GOT3 (cell line): ENCODE measurements around the gene TOM1.

Experiments used
- DNase-seq: peaks from one replicate; lab custom pipeline; 2025; ENCODE audit warnings: mixed read lengths; lab: John Stamatoyannopoulos, UW

The TOM1 gene

DNA sequence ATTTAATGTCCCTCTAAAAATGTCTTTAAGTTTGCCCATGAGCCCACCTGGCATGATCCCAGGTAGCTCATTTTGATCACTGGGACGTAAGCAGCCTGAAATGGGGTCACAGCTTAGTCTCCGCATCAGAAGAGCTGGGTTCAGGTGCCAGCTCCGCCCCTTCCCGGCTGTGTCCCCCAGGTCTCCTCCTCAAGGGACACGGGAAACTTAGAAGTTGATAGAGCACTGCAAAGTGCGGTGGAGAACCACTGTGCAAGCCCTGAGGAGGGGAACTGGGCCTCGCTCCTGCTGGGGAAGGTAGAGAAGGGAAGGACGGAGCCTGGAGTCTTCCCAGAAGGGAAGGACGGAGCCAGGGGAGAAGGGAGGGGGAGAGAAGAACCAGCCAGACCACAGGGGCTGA is 7.7 kb downstream of the TOM1 start:
- DNase-seq, result no peak

DNA sequence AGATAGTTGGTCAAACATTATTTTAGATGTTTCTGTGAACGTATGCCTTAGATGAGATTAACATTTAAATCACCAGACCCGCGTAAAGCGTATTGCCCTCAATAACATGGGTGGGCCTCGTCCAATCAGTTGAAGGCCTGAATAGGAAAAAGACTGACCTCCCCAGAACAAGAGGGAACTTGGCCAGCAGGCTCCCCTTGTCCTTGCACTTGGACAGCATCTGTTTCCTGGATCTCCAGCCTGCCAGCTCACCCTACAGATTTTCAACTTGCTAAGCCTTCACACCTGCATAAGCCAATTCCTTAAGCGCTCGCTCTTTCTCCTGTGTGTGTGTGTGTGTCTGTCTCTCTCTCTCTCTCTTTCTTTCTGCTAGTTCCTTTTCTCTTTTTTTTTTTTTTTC is 8.2 kb downstream of the TOM1 start:
- no peak for DNase-seq

DNA sequence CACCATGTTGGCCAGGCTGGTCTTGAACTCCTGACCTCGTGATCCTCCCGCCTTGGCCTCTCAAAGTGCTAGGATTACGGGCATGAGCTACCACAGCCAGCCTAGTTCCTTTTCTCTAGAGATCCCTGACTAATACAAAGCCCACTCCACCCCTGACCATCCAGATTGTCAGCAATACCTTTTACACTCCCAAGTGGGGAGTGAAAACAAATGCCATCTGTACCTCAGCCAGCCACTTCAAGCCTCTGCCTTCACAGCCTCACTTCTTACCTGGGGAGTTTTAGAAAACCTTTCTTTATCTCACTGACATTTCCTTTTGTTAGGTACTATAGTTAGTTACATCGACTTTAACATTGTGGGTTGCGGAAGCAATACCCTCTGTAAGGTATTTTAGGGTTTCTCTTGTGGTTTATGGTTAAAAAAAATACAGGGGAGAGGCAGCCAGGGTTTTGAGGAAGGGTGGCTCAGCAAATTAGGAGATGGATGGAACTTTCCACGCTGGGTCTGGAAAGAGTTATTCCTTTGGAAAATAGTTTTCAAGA is 8.9 kb downstream of the TOM1 start:
- no peak for DNase-seq

DNA sequence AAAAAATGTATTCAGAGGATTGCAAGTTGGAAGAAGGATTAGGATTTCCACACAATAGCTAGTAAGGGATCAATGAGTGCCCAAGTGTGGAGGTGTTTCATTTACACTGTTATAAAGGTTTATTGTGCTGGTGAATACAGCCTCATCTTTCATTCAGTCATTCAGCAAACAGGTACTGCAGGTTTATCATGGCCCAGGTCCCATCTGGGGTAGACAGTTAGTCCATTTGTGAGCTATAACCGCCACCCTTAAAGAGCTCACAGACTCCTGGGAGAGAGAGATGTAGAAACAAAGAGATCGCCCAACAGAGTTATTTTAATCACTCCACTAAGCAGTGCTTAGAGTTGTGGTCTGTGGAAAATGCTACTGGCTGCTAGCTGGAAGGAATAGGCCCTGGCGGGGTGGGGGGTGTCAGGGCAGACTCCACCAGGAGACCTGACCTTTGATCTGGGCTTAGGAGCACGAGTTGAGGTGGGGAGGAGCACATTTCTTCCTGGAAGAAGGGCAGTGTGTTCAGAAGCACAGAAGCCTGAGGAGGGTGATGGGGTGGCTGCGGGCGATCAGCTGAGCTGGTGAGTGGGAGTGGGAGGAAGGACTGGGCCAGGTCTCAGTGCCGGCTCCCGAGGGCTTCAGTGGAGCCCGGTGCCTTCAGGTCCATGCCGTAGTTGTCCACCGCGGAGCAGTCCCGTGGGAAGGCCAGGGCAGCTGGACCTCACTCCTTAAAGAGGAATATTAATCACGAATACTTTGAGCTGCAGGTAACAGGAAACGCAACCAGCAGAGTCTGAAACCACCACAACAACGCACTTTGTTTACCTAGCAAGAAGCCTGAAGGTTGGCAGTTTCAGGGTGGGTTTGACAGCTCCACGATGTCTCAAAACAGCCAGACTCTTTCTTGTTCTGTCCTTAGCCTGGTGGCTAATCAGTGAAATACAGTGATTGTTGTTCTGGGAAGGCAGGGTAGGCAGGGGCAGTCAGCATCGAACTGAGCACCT is 11.2 kb downstream of the TOM1 start:
- DNase-seq, result no peak

DNA sequence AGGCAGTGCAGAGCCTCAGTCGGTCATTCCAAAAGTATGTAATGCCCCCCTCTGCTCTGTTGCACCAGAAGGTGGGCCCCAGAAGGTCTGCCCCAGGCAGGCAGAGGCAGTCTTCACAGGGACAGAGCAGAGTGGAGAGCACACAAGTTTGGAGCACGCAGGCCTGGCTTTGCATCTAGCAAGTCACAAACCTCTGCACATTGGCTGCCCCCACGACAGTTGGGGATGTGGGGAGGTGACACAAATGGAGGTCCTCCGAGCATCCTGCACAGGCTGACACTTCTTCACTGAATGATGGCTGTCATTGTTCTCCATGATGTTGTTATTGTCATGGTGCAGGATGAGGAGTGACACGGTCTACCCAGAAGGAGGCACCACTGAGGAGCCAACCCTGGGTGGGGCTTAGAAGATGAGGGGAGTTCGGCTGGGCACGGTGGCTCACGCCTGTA is 11.9 kb downstream of the TOM1 start:
- DNase-seq, result no peak

DNA sequence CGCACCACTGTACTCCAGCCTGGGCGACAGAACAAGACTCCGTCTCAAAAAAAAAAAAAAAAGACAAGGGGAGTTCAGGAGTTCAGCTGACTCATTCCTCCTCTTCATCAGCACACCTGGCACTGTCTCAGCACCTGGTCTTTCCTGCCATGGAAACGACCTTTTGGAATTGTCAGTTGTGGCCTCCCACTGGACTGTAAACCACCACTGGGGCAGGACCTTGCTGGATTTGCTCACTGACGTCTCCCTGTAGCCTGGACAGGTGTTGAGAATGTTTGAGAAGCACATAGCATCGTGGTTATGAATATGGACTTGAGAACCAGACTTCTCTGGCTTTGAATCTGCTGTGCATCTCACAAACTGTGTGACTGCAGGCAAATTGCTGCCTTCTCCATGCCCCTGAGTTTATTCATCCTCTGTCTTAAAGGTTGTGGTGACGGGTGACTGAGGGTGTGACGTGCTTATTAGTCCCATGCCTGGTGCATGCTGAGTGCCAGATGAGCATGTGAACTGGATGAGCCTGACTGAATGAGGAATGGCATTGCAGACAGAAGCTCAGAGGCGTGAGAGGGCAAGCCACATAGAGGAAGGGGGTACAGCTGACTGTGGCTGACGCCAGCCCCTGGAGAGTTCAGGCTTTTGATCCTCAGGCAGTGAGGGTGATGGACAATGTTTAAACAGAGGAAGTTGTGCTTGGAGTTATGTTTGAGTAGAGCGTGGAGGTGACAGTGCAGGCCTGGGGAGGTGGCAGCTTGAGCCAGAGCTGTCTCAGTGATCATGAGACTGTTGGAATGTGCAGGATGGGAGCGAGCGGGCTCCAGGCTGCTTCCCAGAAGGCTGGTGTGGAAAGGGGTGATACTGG is 12.7 kb downstream of the TOM1 start:
- DNase-seq, result no peak

DNA sequence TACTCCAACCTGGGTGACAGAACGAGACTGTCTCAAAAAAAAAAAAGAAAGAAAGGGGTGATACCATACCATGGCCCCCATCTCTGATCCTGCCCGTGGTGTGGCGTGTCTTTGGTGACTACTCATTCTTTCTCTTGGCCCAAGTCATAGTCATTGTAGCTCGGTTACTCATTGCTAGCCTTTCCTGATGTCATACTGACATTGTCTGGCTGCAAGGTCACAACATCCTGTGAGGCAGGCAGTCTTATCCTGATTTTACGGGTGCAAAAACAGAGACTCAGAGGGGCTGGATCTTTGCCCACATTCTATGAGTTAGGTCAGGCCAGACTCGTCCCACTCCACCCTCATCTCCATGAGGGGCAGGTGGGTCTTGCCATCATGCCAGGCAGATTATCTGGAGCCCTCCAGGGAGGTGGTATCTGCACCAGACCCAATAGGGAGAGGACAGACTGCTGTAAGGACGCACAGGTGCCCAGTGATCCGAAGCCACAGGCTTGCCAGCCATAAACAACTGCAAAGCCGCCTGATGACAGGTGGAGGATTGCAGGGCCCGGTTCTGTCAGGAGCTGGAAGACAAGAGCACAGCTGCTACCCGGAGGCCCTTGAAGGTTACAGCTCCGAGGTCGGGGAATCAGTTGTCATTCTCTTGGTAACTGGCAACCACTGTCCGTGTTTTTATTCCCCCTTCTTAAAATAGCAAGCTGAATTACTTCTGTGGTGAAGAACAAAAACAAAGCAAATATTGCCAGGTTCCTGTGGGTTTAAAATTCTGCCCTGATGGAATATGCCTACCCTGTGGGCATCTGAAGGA is 13.8 kb downstream of the TOM1 start:
- DNase-seq, result no peak

DNA sequence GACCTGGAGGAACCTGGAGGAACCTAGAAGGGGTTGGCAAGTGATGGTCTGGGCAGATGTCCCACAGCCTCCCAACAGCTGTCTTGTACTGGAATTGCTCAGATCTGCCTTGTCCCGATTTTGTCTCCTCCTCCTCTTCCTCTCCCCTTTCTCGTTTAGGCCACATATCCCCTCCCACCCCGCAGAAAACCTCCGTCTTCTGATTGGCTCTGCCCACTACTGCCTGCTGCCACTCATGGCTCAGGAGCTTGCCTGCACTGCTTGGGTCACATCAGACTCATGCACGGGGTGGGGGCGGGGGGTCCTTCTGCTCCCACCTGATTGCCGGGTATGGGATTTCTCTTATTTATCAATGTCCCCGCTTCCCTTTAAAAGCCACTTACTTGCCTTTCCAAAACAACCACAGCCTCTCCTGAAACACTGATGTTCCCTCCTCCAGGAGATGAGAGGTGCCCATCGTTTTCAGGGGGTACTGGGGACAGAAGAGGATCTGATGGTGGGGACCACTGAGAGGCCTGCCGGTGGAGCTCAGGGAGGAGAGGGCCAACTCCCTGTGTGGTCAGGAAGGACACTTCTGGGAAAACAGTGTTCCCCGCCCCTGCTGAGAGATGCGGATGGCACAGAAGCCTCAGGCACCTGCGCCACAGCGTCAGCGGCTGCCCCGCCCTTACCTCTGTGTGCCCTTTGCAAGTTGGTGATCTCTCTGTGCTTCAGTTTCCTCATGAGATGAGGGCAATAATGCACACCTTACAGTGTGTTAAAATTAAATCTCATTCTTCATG is 14.7 kb downstream of the TOM1 start:
- no peak for DNase-seq

DNA sequence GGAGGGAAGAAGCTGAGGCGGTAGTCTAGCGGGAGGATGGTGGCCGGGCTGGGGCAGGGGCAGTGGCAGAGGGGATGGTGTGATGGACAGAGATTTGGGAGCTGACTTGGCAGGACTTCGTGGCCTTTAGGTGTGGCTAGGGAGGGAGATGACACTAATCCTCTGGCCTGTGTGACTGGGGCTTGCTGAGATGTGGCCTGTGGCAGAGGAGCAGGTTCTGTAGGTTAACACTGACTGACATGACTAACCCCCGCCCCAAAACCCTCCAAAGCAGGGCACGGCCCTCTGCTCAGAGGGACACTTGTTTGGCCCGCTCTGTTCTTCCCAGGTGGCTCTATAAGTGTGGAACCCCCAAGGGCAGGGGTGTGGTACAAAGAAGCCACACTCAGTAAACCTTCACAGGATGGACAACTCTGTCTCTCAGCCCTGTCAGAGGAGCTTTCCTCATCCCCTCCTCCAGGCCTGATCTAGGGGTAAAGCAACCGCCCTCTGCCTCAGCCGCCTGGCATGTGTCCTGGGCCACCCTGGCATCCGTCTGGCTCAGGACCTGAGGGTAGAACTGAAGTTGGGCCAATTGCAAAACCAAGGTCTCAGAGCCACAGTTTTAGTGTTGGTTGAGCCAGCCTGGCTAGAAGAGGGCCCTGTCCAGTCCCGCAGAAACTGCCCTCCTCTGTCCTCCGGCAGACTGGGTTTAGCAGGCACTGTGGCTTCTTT is 15.6 kb downstream of the TOM1 start:
- DNase-seq, result no peak

DNA sequence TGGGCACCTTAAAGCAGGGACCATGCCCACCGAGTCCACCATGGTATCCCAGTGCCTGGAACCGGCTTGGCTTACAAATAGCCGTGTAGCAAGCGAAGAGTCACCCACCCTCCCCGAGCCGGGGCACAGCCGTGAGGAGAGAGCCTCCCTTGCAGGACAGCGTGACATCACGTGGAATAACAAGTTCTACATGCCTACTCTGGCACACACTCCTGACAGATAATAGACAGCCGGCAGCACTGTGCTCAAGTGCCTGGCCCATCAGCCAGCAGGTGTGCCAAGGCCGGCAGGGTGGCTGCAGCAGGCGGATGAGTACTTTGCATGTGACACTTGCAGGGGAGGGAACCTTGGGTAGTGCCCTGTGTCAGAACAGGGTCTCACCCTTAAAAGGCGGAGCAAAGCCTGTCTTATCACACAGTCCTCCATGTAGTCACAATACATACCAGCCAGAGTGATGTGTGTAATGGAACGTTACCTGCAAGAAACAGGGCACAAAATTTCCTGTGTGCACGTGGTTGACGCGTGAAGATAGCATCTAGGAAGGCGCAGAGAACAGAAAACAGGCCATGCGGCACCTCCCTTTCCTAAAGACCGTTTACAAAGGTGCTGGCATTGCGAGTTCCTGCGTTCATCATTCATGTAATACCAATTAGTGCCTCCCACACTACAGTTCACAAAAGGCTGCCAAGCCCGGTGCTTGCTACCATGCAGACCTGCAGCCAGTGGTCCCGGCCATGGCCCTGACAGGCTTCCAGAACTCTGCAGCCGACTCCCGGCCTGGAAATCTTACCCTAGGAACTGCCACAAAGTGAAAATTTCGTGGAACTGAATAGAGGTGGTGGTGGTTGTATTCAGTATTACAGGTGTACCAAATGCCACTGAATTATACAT is 16.4 kb downstream of the TOM1 start:
- no peak for DNase-seq

DNA sequence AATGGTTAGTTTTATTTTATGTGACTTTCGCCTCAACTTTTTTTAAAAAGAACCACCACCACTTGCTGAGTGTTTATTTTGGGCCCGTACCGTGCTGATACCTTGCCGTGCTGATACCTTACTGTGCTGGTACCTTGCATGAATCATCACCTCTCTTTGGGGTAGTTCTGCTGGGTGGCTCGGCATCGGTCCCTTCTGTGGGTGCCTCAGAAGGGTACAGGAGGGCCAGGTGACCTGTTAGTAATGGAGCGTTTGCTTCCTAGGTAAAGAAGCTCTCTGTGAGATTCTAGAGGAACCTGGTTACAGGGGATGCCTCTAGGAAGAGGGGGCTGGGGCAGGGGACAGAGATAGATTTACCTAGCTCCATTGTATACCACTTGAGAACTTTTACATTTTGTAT is 17.1 kb downstream of the TOM1 start:
- DNase-seq, result no peak

DNA sequence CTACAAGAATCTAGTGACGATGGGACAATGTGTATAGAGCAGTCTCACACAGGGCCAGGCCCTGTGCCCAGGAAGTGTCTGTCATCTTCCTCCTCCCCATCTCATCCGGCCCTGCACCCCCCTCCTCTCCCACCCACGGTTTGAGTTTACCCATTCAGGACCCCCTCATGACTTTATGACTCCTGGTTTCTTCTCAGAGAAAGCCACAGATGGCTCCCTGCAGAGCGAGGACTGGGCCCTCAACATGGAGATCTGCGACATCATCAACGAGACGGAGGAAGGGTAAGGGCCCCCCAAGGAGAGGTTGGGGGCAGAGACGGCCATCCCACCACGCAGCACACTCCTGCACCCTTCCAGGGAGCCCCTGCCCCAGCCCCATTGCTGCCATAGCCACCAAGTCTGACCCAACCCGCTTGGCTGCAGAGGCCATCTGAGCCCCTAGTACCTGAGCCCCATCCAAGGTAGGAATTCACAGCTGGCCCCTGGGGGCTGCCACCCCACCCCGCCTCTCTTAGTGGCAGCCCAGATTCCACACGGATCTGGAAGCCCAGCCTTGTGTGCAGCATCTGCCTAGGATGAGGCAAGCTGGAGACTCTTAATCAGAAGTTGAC is 18.1 kb downstream of the TOM1 start:
- no peak for DNase-seq

DNA sequence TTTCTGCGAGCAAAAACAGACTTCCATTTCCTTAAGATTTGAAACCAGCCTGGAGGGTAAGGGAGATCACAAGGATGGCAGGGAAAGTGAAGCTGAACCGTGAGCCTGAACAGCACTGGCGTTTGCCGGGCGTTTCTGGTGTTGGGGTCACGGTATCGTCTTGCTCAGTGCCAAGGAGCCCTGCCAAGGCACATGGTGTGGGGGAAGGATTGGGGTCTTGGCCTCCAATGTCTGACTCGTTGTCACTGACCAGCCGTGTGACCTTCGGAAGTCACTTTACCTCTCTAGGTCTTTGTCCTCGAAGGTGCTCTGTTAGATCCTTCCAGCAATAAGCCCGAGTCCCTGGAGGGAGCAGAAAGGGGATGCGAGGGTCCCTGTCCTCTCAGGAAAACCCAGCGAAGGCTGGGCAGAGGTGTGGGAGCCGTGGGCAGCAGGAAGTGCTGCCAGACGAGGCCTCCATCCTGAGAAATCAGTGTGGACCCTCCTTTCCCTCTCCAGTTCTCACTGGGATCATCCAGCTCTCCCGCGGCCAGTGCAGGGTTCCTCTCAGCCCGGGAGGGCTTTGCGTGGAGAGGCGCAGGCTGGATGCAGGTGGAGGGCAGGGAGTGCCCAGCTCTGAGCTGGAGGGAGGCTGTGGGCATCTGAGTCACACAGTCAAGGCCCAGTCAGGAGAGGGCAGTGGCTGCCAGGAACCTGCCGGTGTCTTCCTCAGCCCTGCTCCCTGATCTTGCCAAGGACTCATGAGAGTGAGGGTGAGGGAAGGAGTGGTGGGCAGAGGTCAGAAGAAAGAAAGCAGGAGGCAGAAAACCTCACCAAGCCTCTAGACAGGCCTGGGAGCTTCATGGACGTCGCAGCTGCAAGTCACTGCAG is 18.9 kb downstream of the TOM1 start:
- no peak for DNase-seq

DNA sequence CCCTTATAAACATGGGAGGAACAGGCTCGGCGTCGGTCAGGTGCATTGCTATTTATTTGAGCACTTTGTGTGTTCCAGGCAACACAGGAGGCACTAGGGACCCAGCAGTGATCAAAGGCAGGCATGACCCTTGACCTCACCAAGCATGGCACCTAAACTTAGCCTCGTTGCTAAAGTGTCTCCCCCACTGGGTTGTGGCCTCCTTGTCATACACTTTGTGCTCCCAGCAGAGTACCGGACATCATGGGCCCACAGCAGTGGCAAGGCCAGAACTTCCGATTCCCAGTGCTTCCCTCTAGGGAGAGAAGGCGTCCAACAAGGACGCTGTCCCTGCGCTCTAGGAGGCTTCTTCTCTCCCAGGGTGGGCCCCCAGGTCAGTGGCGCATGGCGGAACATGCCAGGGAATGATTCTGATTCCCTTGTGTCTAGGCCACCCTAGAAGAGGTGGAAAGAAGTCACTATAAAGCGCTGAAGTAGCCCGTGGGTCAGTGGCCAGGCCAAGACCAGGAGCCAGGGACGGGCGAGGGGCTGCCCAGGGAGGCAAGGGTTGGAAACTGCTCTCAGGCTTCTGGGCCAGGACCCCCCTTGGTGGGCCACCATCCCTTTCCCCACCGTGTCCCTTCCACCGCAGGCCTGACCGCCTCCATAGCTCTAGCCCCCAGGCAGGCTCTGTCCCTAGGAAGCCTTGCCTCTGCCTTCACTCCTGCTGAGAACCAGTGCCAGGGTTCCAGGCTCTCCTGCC is 19.7 kb downstream of the TOM1 start:
- no peak for DNase-seq

DNA sequence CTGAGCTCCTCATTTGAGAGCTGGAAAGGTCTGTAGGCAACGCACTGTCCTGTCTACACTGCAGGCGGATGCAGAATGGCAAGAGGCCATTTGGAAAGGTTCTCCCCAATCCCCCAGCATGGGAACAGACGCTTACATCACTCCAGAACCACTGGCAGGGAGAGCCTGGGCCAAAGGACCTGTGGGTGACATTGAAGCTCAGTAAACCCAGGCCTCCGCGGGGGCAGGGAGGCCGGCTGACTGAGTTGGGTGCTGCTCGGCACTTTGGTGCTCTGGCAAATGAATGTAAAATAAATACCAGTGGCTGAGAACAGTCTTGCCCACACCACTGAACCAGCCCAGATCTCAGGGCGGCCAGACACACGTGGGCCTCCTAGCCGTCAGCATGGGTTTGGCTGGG is 22.4 kb downstream of the TOM1 start:
- DNase-seq, result no peak

DNA sequence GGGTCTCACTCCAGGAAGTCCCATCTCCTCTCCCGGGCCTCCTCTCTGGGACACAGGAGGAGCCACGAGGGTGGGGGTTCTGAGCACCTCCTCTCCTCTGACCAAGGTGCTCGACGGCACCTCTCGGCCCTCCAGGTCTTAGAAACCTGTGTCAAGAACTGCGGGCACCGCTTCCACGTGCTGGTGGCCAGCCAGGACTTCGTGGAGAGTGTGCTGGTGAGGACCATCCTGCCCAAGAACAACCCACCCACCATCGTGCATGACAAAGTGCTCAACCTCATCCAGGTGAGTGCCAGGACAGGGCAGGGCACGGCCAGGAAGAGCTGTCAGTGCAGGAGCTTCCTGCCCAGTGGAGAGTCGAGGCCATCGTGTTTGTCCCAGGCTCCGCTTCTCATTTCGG is 23.2 kb downstream of the TOM1 start:
- no peak for DNase-seq

DNA sequence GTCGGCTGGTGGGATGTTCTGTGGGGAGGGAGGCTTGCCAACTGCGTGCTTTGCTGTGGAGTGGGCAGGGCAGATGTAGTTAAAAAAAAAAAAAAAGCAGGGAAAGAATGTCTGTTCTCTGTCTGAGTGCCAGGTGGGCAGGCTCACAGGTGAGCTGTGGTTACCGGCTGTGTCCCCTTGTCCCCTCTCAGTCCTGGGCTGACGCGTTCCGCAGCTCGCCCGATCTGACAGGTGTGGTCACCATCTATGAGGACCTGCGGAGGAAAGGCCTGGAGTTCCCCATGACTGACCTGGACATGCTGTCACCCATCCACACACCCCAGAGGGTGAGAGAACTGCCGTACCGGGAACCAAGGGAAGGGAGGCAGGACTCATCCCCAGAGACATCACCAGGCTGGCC is 23.6 kb downstream of the TOM1 start:
- DNase-seq, result no peak
